HepG2 (cell line): Measurements from ENCODE around the gene RABGGTA. TPM values are rescaled to one million over a fixed set of nuclear protein-coding genes. Genes with fewer than 3 reads are reported as not detected.

Experiments
- AHDC1 ChIP-seq: sonication (generic); formaldehyde crosslinking; IDR thresholded peaks from 2 replicates; pipeline ENCODE4 v1.5.1; 2020; ENCODE audit warnings: mild to moderate bottlenecking, missing genetic modification reagents, borderline replicate concordance
- BCL3 ChIP-seq: sonication (generic); formaldehyde crosslinking; IDR thresholded peaks from 2 replicates; pipeline ENCODE4 v1.5.1; 2020; ENCODE audit warnings: mild to moderate bottlenecking, missing genetic modification reagents, moderate library complexity
- CCDC6 ChIP-seq: sonication (generic); formaldehyde crosslinking; IDR thresholded peaks from 2 replicates; pipeline ENCODE4 v1.8.1; 2022; ENCODE audit warnings: mild to moderate bottlenecking, missing genetic modification reagents, moderate library complexity
- ELF3 ChIP-seq: IDR thresholded peaks from 2 replicates; pipeline ENCODE4 v1.6.1; 2016; ENCODE audit warnings: missing genetic modification reagents, missing compliant biosample characterization
- HNF4G ChIP-seq, 2 experiments: sonication (generic) in 1 of 2; formaldehyde crosslinking in 1 of 2; IDR thresholded peaks; 2 replicates each; pipeline versions ENCODE4 v1.4.0 to v1.6.1; 2011 to 2020; ENCODE audit warnings: borderline replicate concordance in 2 of 2, low read depth in 2 of 2, mild to moderate bottlenecking in 2 of 2, low read length in 1 of 2, missing genetic modification reagents in 1 of 2, moderate library complexity in 1 of 2
- JDP2 ChIP-seq: sonication (generic); formaldehyde crosslinking; IDR thresholded peaks from 2 replicates; pipeline ENCODE4 v1.8.1; 2022; ENCODE audit warnings: missing genetic modification reagents, borderline replicate concordance
- PRDM4 ChIP-seq: sonication (generic); formaldehyde crosslinking; IDR thresholded peaks from 2 replicates; pipeline ENCODE4 v1.9.0; 2021; ENCODE audit warnings: missing genetic modification reagents, borderline replicate concordance
- SP4 ChIP-seq: sonication (generic); formaldehyde crosslinking; IDR thresholded peaks from 2 replicates; pipeline ENCODE4 v1.8.1; 2023; ENCODE audit warnings: mild to moderate bottlenecking, missing genetic modification reagents
- TP53 ChIP-seq: sonication (generic); formaldehyde crosslinking; conservative IDR thresholded peaks from 2 replicates; pipeline ENCODE4 v1.4.0; 2020; ENCODE audit warnings: missing genetic modification reagents
- TRIM24 ChIP-seq: sonication (generic); formaldehyde crosslinking; IDR thresholded peaks from 2 replicates; pipeline ENCODE4 v1.8.0; 2022; ENCODE audit warnings: mild to moderate bottlenecking, missing genetic modification reagents
- ZFP91 ChIP-seq: sonication (generic); formaldehyde crosslinking; IDR thresholded peaks from 2 replicates; pipeline ENCODE4 v1.9.0; 2022; ENCODE audit warnings: missing genetic modification reagents, mild to moderate bottlenecking, borderline replicate concordance
- ZNF10 ChIP-seq: sonication (generic); formaldehyde crosslinking; IDR thresholded peaks from 2 replicates; pipeline ENCODE4 v1.4.0; 2020; ENCODE audit warnings: mild to moderate bottlenecking, low read depth, missing genetic modification reagents, borderline replicate concordance
- ZNF414 ChIP-seq: sonication (generic); formaldehyde crosslinking; IDR thresholded peaks from 2 replicates; pipeline ENCODE4 v1.5.0; 2020; ENCODE audit warnings: missing genetic modification reagents
- ZNF451 ChIP-seq: sonication (generic); formaldehyde crosslinking; IDR thresholded peaks from 2 replicates; pipeline ENCODE4 v1.5.0; 2020; ENCODE audit warnings: mild to moderate bottlenecking, missing genetic modification reagents
- ZNF460 ChIP-seq: sonication (generic); formaldehyde crosslinking; IDR thresholded peaks from 2 replicates; pipeline ENCODE4 v1.5.1; 2020; ENCODE audit warnings: missing genetic modification reagents, mild to moderate bottlenecking, borderline replicate concordance
- polyA plus RNA-seq, 8 experiments: library from polyadenylated mRNA; depleted of rRNA in 3 of 8; stranded (reverse) in 7 of 8; unstranded in 1 of 8; fragments of >200 nt; fragmentation: Illumina TruSeq in 4 of 8; extraction: Trizol in 4 of 8; gene quantifications; 2 replicates each; pipeline versions ENCODE4 v1.2.1 to v1.2.3, GENCODE V29; 2011 to 2016; ENCODE audit warnings: low read depth in 4 of 8, missing spikeins in 1 of 8, mixed read lengths in 1 of 8; ENCODE audit not compliant: insufficient read depth in 1 of 8
- total RNA-seq, 5 experiments: library from RNA; depleted of rRNA; stranded (reverse); fragments of >200 nt; fragmentation: Illumina TruSeq; extraction: Trizol; gene quantifications; 2 replicates each; pipeline ENCODE4 v1.2.3, GENCODE V29; 2016; ENCODE audit warnings: low read depth in 1 of 5

RABGGTA gene
- total and polyA plus RNA-seq, 2 of the 13 experiments (the other 11 are each of a cell fraction or from before 2014, with no cell fraction given), result 57.9 to 90.8 TPM

- TF ChIP-seq AHDC1 (CRISPR knock-in tag) (no peak), ZNF414 (CRISPR knock-in tag) (peak; percentile 100), ZNF451 (CRISPR knock-in tag) (peak; percentile 100), ZNF460 (no peak), SP4 (peak; percentile 99), TP53 (CRISPR knock-in tag) (peak; percentile 95), ZFP91 (CRISPR knock-in tag) (peak; percentile 99), CCDC6 (CRISPR knock-in tag) (peak; percentile 100), ELF3 (peak; percentile 99), PRDM4 (CRISPR knock-in tag) (peak; percentile 44; the same call in 1 of the 2 replicates), JDP2 (CRISPR knock-in tag) (peak; percentile 75), TRIM24 (CRISPR knock-in tag) (no peak), HNF4G (IDR thresholded peaks at IDR 0.05; ENCODE audit: borderline replicate concordance, low read depth, low read length) (peak; percentile 40; the same call in 1 of the 2 replicates), HNF4G (CRISPR knock-in tag; IDR thresholded peaks at IDR 0.05; ENCODE audit: borderline replicate concordance, low read depth) (peak; percentile 89; the same call in 1 of the 2 replicates), ZNF10 (CRISPR knock-in tag) (peak; percentile 29; the same call in 1 of the 2 replicates), BCL3 (CRISPR knock-in tag) (peak; percentile 100)
These were observed at the start of gene RABGGTA (continued) for GRCh38 chr14:24271134-24271833.
